Upper lobe of left lung (tissue), 4 donors: ENCODE measurements around the gene TMEM222.

Experiments
- EP300 ChIP-seq, 4 donors: sonication (generic); formaldehyde crosslinking; IDR thresholded peaks; one replicate each; pipeline ENCODE4 v1.5.1; 2017; ENCODE audit warnings: antibody characterized with exemption in 4 of 4, control low read depth in 2 of 4
- POLR2A ChIP-seq, 4 donors: fragments of 450-650 bp; IDR thresholded peaks; one replicate each; pipeline ENCODE4 v1.5.1; 2016 to 2017; ENCODE audit warnings: antibody characterized with exemption in 4 of 4, mild to moderate bottlenecking in 2 of 4
- POLR2AphosphoS5 ChIP-seq, 2 donors: sonication (generic); formaldehyde crosslinking; IDR thresholded peaks; one replicate each; pipeline ENCODE4 v1.5.1; 2017; ENCODE audit warnings: antibody characterized with exemption in 2 of 2
- TF ChIP-seq, protein P1 (sequence below), 6 experiments: fragments of 450-650 bp in 4 of 6; fragments of 200-600 bp in 2 of 6; sonication (generic) in 2 of 6; IDR thresholded peaks; one replicate each; pipeline ENCODE4 v1.5.1; 2016 to 2019; ENCODE audit warnings: antibody characterized with exemption in 6 of 6

DNA sequence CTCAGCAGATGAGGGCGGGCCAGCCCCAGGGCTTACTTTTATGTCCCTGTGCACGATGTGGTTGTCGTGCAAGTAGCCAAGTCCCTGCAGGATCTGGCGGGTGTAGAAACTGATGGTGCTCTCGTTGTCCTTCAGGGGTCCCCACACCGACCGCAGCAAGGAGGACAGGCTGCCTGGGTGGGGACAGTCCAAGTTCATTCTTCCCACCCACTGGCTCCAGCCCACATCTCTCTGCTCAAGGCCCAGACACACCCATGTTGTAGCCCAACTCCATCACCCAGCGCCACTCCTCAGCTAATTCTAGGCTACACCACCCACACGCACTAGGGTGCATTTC lies 37.8 kb downstream of the TMEM222 start:
- TF ChIP-seq, protein P1, sequence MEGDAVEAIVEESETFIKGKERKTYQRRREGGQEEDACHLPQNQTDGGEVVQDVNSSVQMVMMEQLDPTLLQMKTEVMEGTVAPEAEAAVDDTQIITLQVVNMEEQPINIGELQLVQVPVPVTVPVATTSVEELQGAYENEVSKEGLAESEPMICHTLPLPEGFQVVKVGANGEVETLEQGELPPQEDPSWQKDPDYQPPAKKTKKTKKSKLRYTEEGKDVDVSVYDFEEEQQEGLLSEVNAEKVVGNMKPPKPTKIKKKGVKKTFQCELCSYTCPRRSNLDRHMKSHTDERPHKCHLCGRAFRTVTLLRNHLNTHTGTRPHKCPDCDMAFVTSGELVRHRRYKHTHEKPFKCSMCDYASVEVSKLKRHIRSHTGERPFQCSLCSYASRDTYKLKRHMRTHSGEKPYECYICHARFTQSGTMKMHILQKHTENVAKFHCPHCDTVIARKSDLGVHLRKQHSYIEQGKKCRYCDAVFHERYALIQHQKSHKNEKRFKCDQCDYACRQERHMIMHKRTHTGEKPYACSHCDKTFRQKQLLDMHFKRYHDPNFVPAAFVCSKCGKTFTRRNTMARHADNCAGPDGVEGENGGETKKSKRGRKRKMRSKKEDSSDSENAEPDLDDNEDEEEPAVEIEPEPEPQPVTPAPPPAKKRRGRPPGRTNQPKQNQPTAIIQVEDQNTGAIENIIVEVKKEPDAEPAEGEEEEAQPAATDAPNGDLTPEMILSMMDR (IDR thresholded peaks at IDR 0.05), result no peak
- TF ChIP-seq EP300 (IDR thresholded peaks at IDR 0.05), result no peak
- TF ChIP-seq POLR2A (IDR thresholded peaks at IDR 0.05), result no peak
- no peak for TF ChIP-seq POLR2AphosphoS5 (IDR thresholded peaks at IDR 0.05)
